ENCODE data around the gene APOO.

The APOO gene

DNA sequence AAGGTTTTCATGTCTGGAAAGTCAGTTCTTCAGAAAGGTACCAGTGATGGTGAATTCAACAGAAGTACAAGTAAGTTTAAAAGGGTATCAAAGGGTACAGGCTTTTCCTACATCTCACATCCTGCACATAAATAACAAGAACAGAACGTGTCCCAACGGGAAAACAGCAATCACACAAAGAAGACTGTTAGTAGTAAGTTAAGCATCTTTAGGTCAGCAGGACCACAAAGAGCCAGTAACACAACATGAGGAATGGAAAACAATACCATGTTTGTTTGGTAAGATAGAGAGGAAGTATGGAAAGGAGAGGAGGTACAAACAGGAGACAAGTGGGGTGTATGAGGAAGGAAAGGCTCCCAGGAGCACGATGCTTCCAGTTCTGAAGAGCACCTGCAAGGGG, 81.5 kb downstream of the APOO start:
- Histone ChIP-seq H3K36me3 (ENCODE audit: control insufficient read depth in 5 of 5, insufficient read depth in 5 of 5, low read length in 5 of 5) (no peaks in the 10 kb centered on the region), H3K4me3 (ENCODE audit: low read depth in 1 of 5, low read length in 5 of 5) (no peak overlapping the region), H3K27me3 (ENCODE audit: control insufficient read depth in 5 of 5, insufficient read depth in 4 of 5, low read length in 5 of 5) (peaks cover 0 to 6% (median 0%) of the 10 kb centered on the region in 5 donors), H3K4me1 (ENCODE audit: control insufficient read depth in 5 of 5, insufficient read depth in 5 of 5, low read length in 5 of 5) (no peaks in the 10 kb centered on the region), H3K9me3 (ENCODE audit: control insufficient read depth in 5 of 5, low read length in 5 of 5) (no peaks in the 10 kb centered on the region), H3K27ac (ENCODE audit: low read depth, low read length) (no peak overlapping the region), H3K9ac (ENCODE audit: low read length in 5 of 5) (no peak overlapping the region)

DNA sequence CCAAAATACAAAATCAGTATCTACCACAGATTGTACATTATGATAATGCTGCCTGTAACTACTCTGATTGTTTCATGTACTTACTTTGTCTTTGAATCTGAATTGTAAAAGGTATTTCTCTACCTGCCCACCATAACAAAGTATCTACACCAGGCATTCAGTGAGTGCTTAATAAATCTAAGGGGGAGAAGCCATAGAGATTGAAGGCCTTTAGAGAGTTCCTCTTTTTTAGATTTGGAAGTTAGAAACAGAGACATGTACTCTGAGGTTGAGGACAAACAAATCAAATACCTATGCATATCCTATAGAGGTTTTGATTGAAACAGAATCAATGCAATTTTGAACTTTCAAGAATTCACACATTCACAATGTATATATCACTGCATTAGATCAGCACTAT, 82.1 kb downstream of the APOO start:
- H3K4me1 ChIP-seq (ENCODE audit: control insufficient read depth in 5 of 5, insufficient read depth in 5 of 5, low read length in 5 of 5) = no peaks in the 10 kb centered on the region
- H3K4me3 ChIP-seq (ENCODE audit: low read depth in 1 of 5, low read length in 5 of 5) = no peak overlapping the region
- H3K9me3 ChIP-seq (ENCODE audit: control insufficient read depth in 5 of 5, low read length in 5 of 5) = no peaks in the 10 kb centered on the region
- peaks cover 0 to 6% (median 0%) of the 10 kb centered on the region in 5 donors for H3K27me3 ChIP-seq (ENCODE audit: control insufficient read depth in 5 of 5, insufficient read depth in 4 of 5, low read length in 5 of 5)
- H3K36me3 ChIP-seq (ENCODE audit: control insufficient read depth in 5 of 5, insufficient read depth in 5 of 5, low read length in 5 of 5) = no peaks in the 10 kb centered on the region
- no peak overlapping the region for H3K27ac ChIP-seq (ENCODE audit: low read depth, low read length)
- no peak overlapping the region for H3K9ac ChIP-seq (ENCODE audit: low read length in 5 of 5)

DNA sequence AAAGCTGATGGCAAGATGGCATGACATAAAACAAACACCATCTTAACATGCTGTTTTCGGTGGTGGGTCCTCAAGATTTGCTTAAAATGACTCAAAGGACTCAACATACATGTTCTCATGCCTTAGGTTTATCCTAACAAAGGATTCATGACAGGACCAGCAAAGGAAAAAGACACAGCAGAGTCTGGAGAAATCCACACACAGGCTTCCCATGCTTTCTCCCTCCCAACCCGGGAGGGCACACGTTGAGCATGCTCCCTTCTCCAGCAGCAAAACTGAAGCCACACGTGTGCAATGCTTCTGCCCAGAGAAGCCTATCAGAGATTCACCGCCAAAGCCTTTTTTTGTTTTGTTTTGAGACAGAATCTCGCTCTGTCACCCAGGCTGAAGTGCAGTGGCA, 84.9 kb downstream of the APOO start:
- no peak overlapping the region for H3K27ac ChIP-seq (ENCODE audit: low read depth, low read length)
- H3K9me3 ChIP-seq (ENCODE audit: control insufficient read depth in 5 of 5, low read length in 5 of 5) = no peaks in the 10 kb centered on the region
- no peak overlapping the region for H3K4me3 ChIP-seq (ENCODE audit: low read depth in 1 of 5, low read length in 5 of 5)
- no peaks in the 10 kb centered on the region for H3K36me3 ChIP-seq (ENCODE audit: control insufficient read depth in 5 of 5, insufficient read depth in 5 of 5, low read length in 5 of 5)
- peaks cover 0 to 6% (median 2%) of the 10 kb centered on the region in 5 donors for H3K27me3 ChIP-seq (ENCODE audit: control insufficient read depth in 5 of 5, insufficient read depth in 4 of 5, low read length in 5 of 5)
- H3K9ac ChIP-seq (ENCODE audit: low read length in 5 of 5) = no peak overlapping the region
- H3K4me1 ChIP-seq (ENCODE audit: control insufficient read depth in 5 of 5, insufficient read depth in 5 of 5, low read length in 5 of 5) = no peaks in the 10 kb centered on the region

GRCh38 chrX:23822397-23822796, 85.3 kb downstream of the APOO start:
- Histone ChIP-seq H3K36me3 (ENCODE audit: control insufficient read depth in 5 of 5, insufficient read depth in 5 of 5, low read length in 5 of 5) (no peaks in the 10 kb centered on the region), H3K9ac (ENCODE audit: low read length in 5 of 5) (no peak overlapping the region), H3K4me1 (ENCODE audit: control insufficient read depth in 5 of 5, insufficient read depth in 5 of 5, low read length in 5 of 5) (no peaks in the 10 kb centered on the region), H3K9me3 (ENCODE audit: control insufficient read depth in 5 of 5, low read length in 5 of 5) (no peaks in the 10 kb centered on the region), H3K27ac (ENCODE audit: low read depth, low read length) (no peak overlapping the region), H3K4me3 (ENCODE audit: low read depth in 1 of 5, low read length in 5 of 5) (no peak overlapping the region), H3K27me3 (ENCODE audit: control insufficient read depth in 5 of 5, insufficient read depth in 4 of 5, low read length in 5 of 5) (peaks cover 0 to 7% (median 2%) of the 10 kb centered on the region in 5 donors)

DNA sequence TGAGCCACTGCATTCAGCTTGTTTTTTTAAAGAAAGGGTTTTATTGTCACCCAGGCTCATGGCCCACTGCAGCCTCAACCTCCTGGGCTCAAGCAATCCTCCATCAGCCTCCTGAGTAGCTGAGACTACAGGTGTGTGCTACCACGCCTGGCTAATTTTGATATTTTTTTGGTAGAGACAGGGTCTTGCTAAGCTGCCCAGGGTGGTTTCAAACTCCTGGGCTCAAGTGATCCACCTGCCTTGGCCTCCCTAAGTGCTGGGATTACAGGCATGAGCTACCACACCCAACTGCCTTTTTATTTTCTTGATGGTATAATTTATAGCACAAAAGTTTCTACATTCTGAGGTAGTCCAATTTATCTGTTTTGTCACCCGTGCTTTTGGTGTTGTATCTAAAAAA, 85.9 kb downstream of the APOO start:
- no peaks in the 10 kb centered on the region for H3K36me3 ChIP-seq (ENCODE audit: control insufficient read depth in 5 of 5, insufficient read depth in 5 of 5, low read length in 5 of 5)
- no peaks in the 10 kb centered on the region for H3K4me1 ChIP-seq (ENCODE audit: control insufficient read depth in 5 of 5, insufficient read depth in 5 of 5, low read length in 5 of 5)
- no peak overlapping the region for H3K9ac ChIP-seq (ENCODE audit: low read length in 5 of 5)
- no peak overlapping the region for H3K4me3 ChIP-seq (ENCODE audit: low read depth in 1 of 5, low read length in 5 of 5)
- H3K9me3 ChIP-seq (ENCODE audit: control insufficient read depth in 5 of 5, low read length in 5 of 5) = no peaks in the 10 kb centered on the region
- no peak overlapping the region for H3K27ac ChIP-seq (ENCODE audit: low read depth, low read length)
- peaks cover 0 to 12% (median 4%) of the 10 kb centered on the region in 5 donors for H3K27me3 ChIP-seq (ENCODE audit: control insufficient read depth in 5 of 5, insufficient read depth in 4 of 5, low read length in 5 of 5)

GRCh38 chrX:23820235-23820782, 87.4 kb downstream of the APOO start:
- Histone ChIP-seq H3K4me3 (ENCODE audit: low read depth in 1 of 5, low read length in 5 of 5) (no peak overlapping the region), H3K36me3 (ENCODE audit: control insufficient read depth in 5 of 5, insufficient read depth in 5 of 5, low read length in 5 of 5) (no peaks in the 10 kb centered on the region), H3K9ac (ENCODE audit: low read length in 5 of 5) (no peak overlapping the region), H3K27me3 (ENCODE audit: control insufficient read depth in 5 of 5, insufficient read depth in 4 of 5, low read length in 5 of 5) (peaks cover 0 to 9% (median 6%) of the 10 kb centered on the region in 5 donors), H3K9me3 (ENCODE audit: control insufficient read depth in 5 of 5, low read length in 5 of 5) (no peaks in the 10 kb centered on the region), H3K27ac (ENCODE audit: low read depth, low read length) (no peak overlapping the region), H3K4me1 (ENCODE audit: control insufficient read depth in 5 of 5, insufficient read depth in 5 of 5, low read length in 5 of 5) (no peaks in the 10 kb centered on the region)

GRCh38 chrX:23819385-23820234, 88.1 kb downstream of the APOO start:
- Histone ChIP-seq H3K4me3 (ENCODE audit: low read depth in 1 of 5, low read length in 5 of 5) (no peak overlapping the region), H3K4me1 (ENCODE audit: control insufficient read depth in 5 of 5, insufficient read depth in 5 of 5, low read length in 5 of 5) (no peaks in the 10 kb centered on the region), H3K9ac (ENCODE audit: low read length in 5 of 5) (no peak overlapping the region), H3K36me3 (ENCODE audit: control insufficient read depth in 5 of 5, insufficient read depth in 5 of 5, low read length in 5 of 5) (no peaks in the 10 kb centered on the region), H3K9me3 (ENCODE audit: control insufficient read depth in 5 of 5, low read length in 5 of 5) (no peaks in the 10 kb centered on the region), H3K27ac (ENCODE audit: low read depth, low read length) (no peak overlapping the region), H3K27me3 (ENCODE audit: control insufficient read depth in 5 of 5, insufficient read depth in 4 of 5, low read length in 5 of 5) (peaks cover 0 to 9% (median 6%) of the 10 kb centered on the region in 5 donors)

DNA sequence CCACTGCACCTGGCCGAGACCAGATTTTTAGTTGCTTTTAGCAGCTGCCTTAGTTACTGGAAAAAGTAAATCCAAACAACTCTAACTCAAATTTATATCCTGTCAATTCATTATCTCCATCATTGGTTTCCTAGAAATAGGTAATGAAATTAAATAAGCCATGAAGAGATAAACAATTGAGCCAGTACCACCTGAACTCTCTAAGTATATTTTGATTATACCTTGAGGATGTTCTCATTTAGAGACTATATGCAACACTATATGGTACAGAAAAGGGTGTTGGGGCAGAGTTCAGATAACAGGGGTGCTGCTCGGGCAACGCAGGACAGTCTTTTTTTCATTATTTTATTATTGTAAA, 89.8 kb downstream of the APOO start:
- Histone ChIP-seq H3K9me3 (ENCODE audit: control insufficient read depth in 5 of 5, low read length in 5 of 5) (peaks cover 0 to 7% (median 7%) of the 10 kb centered on the region in 5 donors), H3K27me3 (ENCODE audit: control insufficient read depth in 5 of 5, insufficient read depth in 4 of 5, low read length in 5 of 5) (peaks cover 0 to 9% (median 6%) of the 10 kb centered on the region in 5 donors), H3K4me1 (ENCODE audit: control insufficient read depth in 5 of 5, insufficient read depth in 5 of 5, low read length in 5 of 5) (no peaks in the 10 kb centered on the region), H3K27ac (ENCODE audit: low read depth, low read length) (no peak overlapping the region), H3K9ac (ENCODE audit: low read length in 5 of 5) (no peak overlapping the region), H3K4me3 (ENCODE audit: low read depth in 1 of 5, low read length in 5 of 5) (no peak overlapping the region), H3K36me3 (ENCODE audit: control insufficient read depth in 5 of 5, insufficient read depth in 5 of 5, low read length in 5 of 5) (no peaks in the 10 kb centered on the region)

- no peak overlapping the region for H3K27ac ChIP-seq (ENCODE audit: low read depth, low read length)
Measured at GRCh38 chrX:23816179-23816578, 91.6 kb downstream of the APOO start.

DNA sequence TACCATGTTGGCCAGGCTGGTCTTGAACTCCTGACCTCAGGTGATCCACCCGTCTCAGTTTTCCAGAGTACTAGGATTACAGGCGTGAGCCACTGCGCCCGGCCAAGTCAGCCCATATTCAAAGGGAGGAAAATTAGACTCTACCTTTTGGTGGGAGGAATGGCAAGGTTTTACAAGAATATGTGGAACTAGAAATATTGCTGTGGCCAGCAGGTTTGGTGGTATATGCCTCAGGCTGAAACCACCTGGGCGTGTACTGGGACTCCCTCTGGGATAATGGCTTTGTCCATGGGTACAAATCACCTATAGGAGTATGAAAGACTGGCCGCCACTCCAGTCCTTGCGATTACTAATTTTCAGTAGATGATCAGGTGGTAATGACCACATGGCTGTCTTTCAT, 92.4 kb downstream of the APOO start:
- Histone ChIP-seq H3K36me3 (ENCODE audit: control insufficient read depth in 5 of 5, insufficient read depth in 5 of 5, low read length in 5 of 5) (no peaks in the 10 kb centered on the region), H3K9ac (ENCODE audit: low read length in 5 of 5) (no peak overlapping the region), H3K27me3 (ENCODE audit: control insufficient read depth in 5 of 5, insufficient read depth in 4 of 5, low read length in 5 of 5) (peaks cover 0 to 9% (median 6%) of the 10 kb centered on the region in 5 donors), H3K27ac (ENCODE audit: low read depth, low read length) (no peak overlapping the region), H3K9me3 (ENCODE audit: control insufficient read depth in 5 of 5, low read length in 5 of 5) (peaks cover 0 to 7% (median 7%) of the 10 kb centered on the region in 5 donors), H3K4me1 (ENCODE audit: control insufficient read depth in 5 of 5, insufficient read depth in 5 of 5, low read length in 5 of 5) (peaks cover 0 to 5% (median 3%) of the 10 kb centered on the region in 5 donors), H3K4me3 (ENCODE audit: low read depth in 1 of 5, low read length in 5 of 5) (no peak overlapping the region)

More at GRCh38 chrX:23816179-23816578, 91.6 kb downstream of the APOO start:
- Histone ChIP-seq H3K4me3 (ENCODE audit: low read depth in 1 of 5, low read length in 5 of 5) (no peak overlapping the region), H3K9ac (ENCODE audit: low read length in 5 of 5) (no peak overlapping the region), H3K4me1 (ENCODE audit: control insufficient read depth in 5 of 5, insufficient read depth in 5 of 5, low read length in 5 of 5) (no peaks in the 10 kb centered on the region), H3K9me3 (ENCODE audit: control insufficient read depth in 5 of 5, low read length in 5 of 5) (peaks cover 0 to 7% (median 7%) of the 10 kb centered on the region in 5 donors), H3K36me3 (ENCODE audit: control insufficient read depth in 5 of 5, insufficient read depth in 5 of 5, low read length in 5 of 5) (no peaks in the 10 kb centered on the region), H3K27me3 (ENCODE audit: control insufficient read depth in 5 of 5, insufficient read depth in 4 of 5, low read length in 5 of 5) (peaks cover 0 to 9% (median 6%) of the 10 kb centered on the region in 5 donors)

Measured in subcutaneous abdominal adipose tissue (tissue), 5 donors.